GM12878 (cell line): Measurements from ENCODE around the gene GHRL. TPM values are rescaled to one million over a fixed set of nuclear protein-coding genes. Genes with fewer than 3 reads are reported as not detected.

Source experiments
- CEBPZ ChIP-seq: fragments of 150-350 bp; IDR thresholded peaks from 2 replicates; pipeline ENCODE4 v1.6.1; 2016; ENCODE audit warnings: low read depth, low read length
- CREB1 ChIP-seq: IDR thresholded peaks from 2 replicates; pipeline ENCODE4 v1.6.1; 2012; ENCODE audit warnings: low read depth, mild to moderate bottlenecking, inconsistent platforms
- EGR1 ChIP-seq, 2 experiments: IDR thresholded peaks; 1 replicate in 1 of 2; 2 replicates in 1 of 2; pipeline ENCODE4 v1.6.1; 2011 to 2012; ENCODE audit warnings: low read depth in 2 of 2, low read length in 2 of 2, borderline replicate concordance in 1 of 2, mild to moderate bottlenecking in 1 of 2, moderate library complexity in 1 of 2
- EZH2 ChIP-seq: IDR thresholded peaks from 2 replicates; pipeline ENCODE4 v1.6.1; 2012; ENCODE audit warnings: low read depth, mild to moderate bottlenecking, control low read depth, inconsistent platforms, low read length, borderline replicate concordance; ENCODE audit not compliant: control insufficient read depth
- FOXM1 ChIP-seq: IDR thresholded peaks from 2 replicates; pipeline ENCODE4 v1.6.1; 2012; ENCODE audit warnings: low read depth, mild to moderate bottlenecking, inconsistent platforms, low read length, moderate library complexity
- HSF1 ChIP-seq: fragments of 150-350 bp; IDR thresholded peaks from 2 replicates; pipeline ENCODE4 v1.6.1; 2014; ENCODE audit warnings: mild to moderate bottlenecking, low read depth, low read length
- IKZF1 ChIP-seq: fragments of 450-650 bp; conservative IDR thresholded peaks from 2 replicates; pipeline ENCODE4 v1.6.1; 2017; ENCODE audit warnings: antibody characterized with exemption, mild to moderate bottlenecking
- MLLT1 ChIP-seq: fragments of 450-650 bp; IDR thresholded peaks from 2 replicates; pipeline ENCODE4 v1.6.1; 2016; ENCODE audit warnings: mild to moderate bottlenecking
- NFXL1 ChIP-seq: fragments of 450-650 bp; IDR thresholded peaks from 2 replicates; pipeline ENCODE4 v1.6.1; 2017; ENCODE audit warnings: antibody characterized with exemption, mild to moderate bottlenecking, borderline replicate concordance
- NFYA ChIP-seq: IDR thresholded peaks from 2 replicates; pipeline ENCODE4 v1.6.1; 2011; ENCODE audit warnings: low read depth, mild to moderate bottlenecking, low read length, improper control_type of control experiment, borderline replicate concordance
- NR2F1 ChIP-seq: fragments of 450-650 bp; conservative IDR thresholded peaks from 2 replicates; pipeline ENCODE4 v1.6.1; 2017; ENCODE audit warnings: mild to moderate bottlenecking
- PKNOX1 ChIP-seq: fragments of 450-650 bp; IDR thresholded peaks from 2 replicates; pipeline ENCODE4 v1.6.1; 2016; ENCODE audit warnings: mild to moderate bottlenecking
- POLR2A ChIP-seq: IDR thresholded peaks from 2 replicates; pipeline ENCODE4 v1.6.1; 2011; ENCODE audit warnings: low read depth, mild to moderate bottlenecking, low read length
- RUNX3 ChIP-seq: IDR thresholded peaks from 2 replicates; pipeline ENCODE4 v1.6.1; 2012; ENCODE audit warnings: low read length, inconsistent platforms
- TBL1XR1 ChIP-seq: IDR thresholded peaks from 2 replicates; pipeline ENCODE4 v1.6.1; 2012; ENCODE audit warnings: low read depth, low read length, improper control_type of control experiment
- USF2 ChIP-seq: IDR thresholded peaks from 2 replicates; pipeline ENCODE4 v1.6.1; 2011; ENCODE audit warnings: low read depth, low read length, improper control_type of control experiment, borderline replicate concordance
- YY1 ChIP-seq: IDR thresholded peaks from 2 replicates; pipeline ENCODE4 v1.6.1; 2011; ENCODE audit warnings: low read depth, mild to moderate bottlenecking, low read length
- ZBTB11 ChIP-seq: fragments of 450-650 bp; formaldehyde crosslinking; IDR thresholded peaks from 2 replicates; pipeline ENCODE4 v1.5.0; 2022; ENCODE audit warnings: mild to moderate bottlenecking, missing genetic modification characterization
- ZNF622 ChIP-seq: fragments of 450-650 bp; IDR thresholded peaks from 2 replicates; pipeline ENCODE4 v1.6.1; 2017; ENCODE audit warnings: mild to moderate bottlenecking, inconsistent platforms
- polyA plus RNA-seq, 11 experiments: library from polyadenylated mRNA; depleted of rRNA in 4 of 11; unstranded in 6 of 11; stranded (reverse) in 5 of 11; fragments of >200 nt; fragmentation: Nextera tagmentation in 4 of 11; fragmentation: Illumina TruSeq in 1 of 11; extraction: Ambion mirVana in 4 of 11; extraction: Trizol in 1 of 11; gene quantifications; 1 replicate in 1 of 11; 2 replicates in 10 of 11; pipeline versions ENCODE4 v1.2.1 to v1.2.3, GENCODE V29; 2011 to 2016; ENCODE audit warnings: inconsistent platforms in 2 of 11, missing spikeins in 2 of 11, low read depth in 1 of 11
- total RNA-seq, 4 experiments: library from RNA; depleted of rRNA in 3 of 4; stranded (reverse); fragments of >200 nt in 3 of 4; fragmentation: Illumina TruSeq in 1 of 4; extraction: Trizol in 1 of 4; gene quantifications; 2 replicates each; pipeline versions ENCODE4 v1.2.1 to v1.2.3, GENCODE V29; 2013 to 2021

The GHRL gene
- total and polyA plus RNA-seq, 10 of the 15 experiments (the other 5 are each of a cell fraction or from before 2014, with no cell fraction given), result 0.35 to 2.2 (median 0.88) TPM

- TF ChIP-seq CREB1 (0 out of 2 replicates have a peak, but pooled peaks have one; percentile 14), NFXL1 (no peak), USF2 (no peak), MLLT1 (no peak), RUNX3 (peak; percentile 55), EZH2 (no peak), EGR1 (IDR thresholded peaks at IDR 0.05; ENCODE audit: borderline replicate concordance in 1 of 2, low read depth in 2 of 2, low read length in 2 of 2) (no peak), POLR2A (no peak; the same call in 1 of the 2 replicates), CEBPZ (no peak), ZBTB11 (CRISPR knock-in tag) (no peak), TBL1XR1 (no peak), IKZF1 (peak; percentile 51; the same call in 1 of the 2 replicates), NR2F1 (peak; percentile 47), HSF1 (no peak), FOXM1 (no peak), YY1 (0 out of 2 replicates have a peak, but pooled peaks have one; percentile 14), PKNOX1 (no peak), NFYA (no peak), ZNF622 (no peak)
Observed at GRCh38 chr3:10299679-10300078, 6.9 kb upstream of the GHRL start (continued).
